ENCODE results near the gene HIPK2. TPM values are rescaled to one million over a fixed set of nuclear protein-coding genes. Genes with fewer than 3 reads are reported as not detected.
A peak's percentile ranks its signal among the peaks of the same experiment; 100 is the strongest.

HIPK2 gene
- total RNA-seq, 2 experiments from 2014 or later = 6.2 to 7.9 TPM

- Histone ChIP-seq H4K20me1 (ENCODE audit: insufficient read depth, low read length) (no peaks in the 10 kb centered on the region), H3K4me1 (ENCODE audit: insufficient read depth, low read length, poor library complexity, severe bottlenecking) (peaks cover 11% of the 10 kb centered on the region), H3K9me2 (ENCODE audit: insufficient read depth, low read length) (no peaks in the 10 kb centered on the region), H2AFZ (ENCODE audit: low read length) (no peak overlapping the region), H3K9me3 (ENCODE audit: low read length) (no peaks in the 10 kb centered on the region), H3K36me3 (ENCODE audit: insufficient read depth, low read length) (no peaks in the 10 kb centered on the region), H3K4me2 (ENCODE audit: low read length) (no peak overlapping the region), H3K27ac (ENCODE audit: low read depth, low read length, poor library complexity, severe bottlenecking) (no peak overlapping the region), H3K4me3 (ENCODE audit: low read depth, low read length, poor library complexity, severe bottlenecking) (no peak overlapping the region), H3K79me2 (ENCODE audit: insufficient read depth, low read depth, low read length) (no peaks in the 10 kb centered on the region)
- TF ChIP-seq CTCF (conservative IDR thresholded peaks at IDR 0.05; ENCODE audit: low read length) (no peak), EZH2phosphoT487 (IDR thresholded peaks at IDR 0.05; ENCODE audit: borderline replicate concordance, low read depth, low read length) (no peak)
- intact Hi-C loops (cut with micrococcal nuclease; ENCODE audit: unreplicated experiment) = no loop called here
- ChIA-PET POLR2A (interaction anchor here (2.0 kb wide), 1 partner anchor 11 kb away, joined by 5 read pairs; no protein-coding TSS in a partner anchor), CTCF (ENCODE audit: unreplicated experiment) (no interaction called here)
- no peak for DNase-seq (ENCODE audit: low spot score)
- BruUV-seq (replicated peaks) = no TSS peak
Measured at GRCh38 chr7:139725858-139726484, 51.8 kb downstream of the HIPK2 start.

- Histone ChIP-seq H3K27ac (ENCODE audit: low read depth, low read length, poor library complexity, severe bottlenecking) (no peak overlapping the region), H4K20me1 (ENCODE audit: insufficient read depth, low read length) (no peaks in the 10 kb centered on the region), H3K9me3 (ENCODE audit: low read length) (no peaks in the 10 kb centered on the region), H3K4me1 (ENCODE audit: insufficient read depth, low read length, poor library complexity, severe bottlenecking) (peaks cover 6% of the 10 kb centered on the region), H2AFZ (ENCODE audit: low read length) (no peak overlapping the region), H3K36me3 (ENCODE audit: insufficient read depth, low read length) (no peaks in the 10 kb centered on the region), H3K4me2 (ENCODE audit: low read length) (no peak overlapping the region), H3K4me3 (ENCODE audit: low read depth, low read length, poor library complexity, severe bottlenecking) (no peak overlapping the region), H3K79me2 (ENCODE audit: insufficient read depth, low read depth, low read length) (no peaks in the 10 kb centered on the region), H3K9me2 (ENCODE audit: insufficient read depth, low read length) (no peaks in the 10 kb centered on the region)
- ChIA-PET POLR2A (interaction anchor here (1.1 to 2.0 kb wide), 2 partner anchors 12 to 27 kb away, joined by 3 to 5 read pairs; no protein-coding TSS in a partner anchor), CTCF (ENCODE audit: unreplicated experiment) (no interaction called here)
- no peak for TF ChIP-seq EZH2phosphoT487 (IDR thresholded peaks at IDR 0.05; ENCODE audit: borderline replicate concordance, low read depth, low read length)
- TF ChIP-seq CTCF (conservative IDR thresholded peaks at IDR 0.05; ENCODE audit: low read length) = no peak
- intact Hi-C loops (cut with micrococcal nuclease; ENCODE audit: unreplicated experiment) = no loop called here
- BruUV-seq (replicated peaks) = no TSS peak
- DNase-seq (ENCODE audit: low spot score) = peak; percentile 4
Measured at GRCh38 chr7:139725077-139725476, 52.7 kb downstream of the HIPK2 start.

- ChIA-PET POLR2A (no interaction called here), CTCF (ENCODE audit: unreplicated experiment) (no interaction called here)
- Histone ChIP-seq H3K4me1 (ENCODE audit: insufficient read depth, low read length, poor library complexity, severe bottlenecking) (peaks cover 6% of the 10 kb centered on the region), H2AFZ (ENCODE audit: low read length) (no peak overlapping the region), H3K27ac (ENCODE audit: low read depth, low read length, poor library complexity, severe bottlenecking) (no peak overlapping the region), H3K36me3 (ENCODE audit: insufficient read depth, low read length) (no peaks in the 10 kb centered on the region), H3K79me2 (ENCODE audit: insufficient read depth, low read depth, low read length) (no peaks in the 10 kb centered on the region), H3K9me3 (ENCODE audit: low read length) (no peaks in the 10 kb centered on the region), H4K20me1 (ENCODE audit: insufficient read depth, low read length) (no peaks in the 10 kb centered on the region), H3K9me2 (ENCODE audit: insufficient read depth, low read length) (no peaks in the 10 kb centered on the region), H3K4me2 (ENCODE audit: low read length) (no peak overlapping the region), H3K4me3 (ENCODE audit: low read depth, low read length, poor library complexity, severe bottlenecking) (no peak overlapping the region)
- no peak for TF ChIP-seq EZH2phosphoT487 (IDR thresholded peaks at IDR 0.05; ENCODE audit: borderline replicate concordance, low read depth, low read length)
- TF ChIP-seq CTCF (conservative IDR thresholded peaks at IDR 0.05; ENCODE audit: low read length) = no peak
- intact Hi-C loops (cut with micrococcal nuclease; ENCODE audit: unreplicated experiment) = no loop called here
- no TSS peak for BruUV-seq (replicated peaks)
- DNase-seq (ENCODE audit: low spot score) = no peak
Measured at GRCh38 chr7:139722604-139723003, 55.2 kb downstream of the HIPK2 start.
